ENCODE results near the gene HELB. TPM values are rescaled to one million over a fixed set of nuclear protein-coding genes. Genes with fewer than 3 reads are reported as not detected.

The HELB gene
- total and polyA plus RNA-seq, 2 of the 8 experiments (the other 6 are each of a cell fraction or from before 2014, with no cell fraction given) = 1.8 to 7.6 TPM

- TF ChIP-seq, protein P1, sequence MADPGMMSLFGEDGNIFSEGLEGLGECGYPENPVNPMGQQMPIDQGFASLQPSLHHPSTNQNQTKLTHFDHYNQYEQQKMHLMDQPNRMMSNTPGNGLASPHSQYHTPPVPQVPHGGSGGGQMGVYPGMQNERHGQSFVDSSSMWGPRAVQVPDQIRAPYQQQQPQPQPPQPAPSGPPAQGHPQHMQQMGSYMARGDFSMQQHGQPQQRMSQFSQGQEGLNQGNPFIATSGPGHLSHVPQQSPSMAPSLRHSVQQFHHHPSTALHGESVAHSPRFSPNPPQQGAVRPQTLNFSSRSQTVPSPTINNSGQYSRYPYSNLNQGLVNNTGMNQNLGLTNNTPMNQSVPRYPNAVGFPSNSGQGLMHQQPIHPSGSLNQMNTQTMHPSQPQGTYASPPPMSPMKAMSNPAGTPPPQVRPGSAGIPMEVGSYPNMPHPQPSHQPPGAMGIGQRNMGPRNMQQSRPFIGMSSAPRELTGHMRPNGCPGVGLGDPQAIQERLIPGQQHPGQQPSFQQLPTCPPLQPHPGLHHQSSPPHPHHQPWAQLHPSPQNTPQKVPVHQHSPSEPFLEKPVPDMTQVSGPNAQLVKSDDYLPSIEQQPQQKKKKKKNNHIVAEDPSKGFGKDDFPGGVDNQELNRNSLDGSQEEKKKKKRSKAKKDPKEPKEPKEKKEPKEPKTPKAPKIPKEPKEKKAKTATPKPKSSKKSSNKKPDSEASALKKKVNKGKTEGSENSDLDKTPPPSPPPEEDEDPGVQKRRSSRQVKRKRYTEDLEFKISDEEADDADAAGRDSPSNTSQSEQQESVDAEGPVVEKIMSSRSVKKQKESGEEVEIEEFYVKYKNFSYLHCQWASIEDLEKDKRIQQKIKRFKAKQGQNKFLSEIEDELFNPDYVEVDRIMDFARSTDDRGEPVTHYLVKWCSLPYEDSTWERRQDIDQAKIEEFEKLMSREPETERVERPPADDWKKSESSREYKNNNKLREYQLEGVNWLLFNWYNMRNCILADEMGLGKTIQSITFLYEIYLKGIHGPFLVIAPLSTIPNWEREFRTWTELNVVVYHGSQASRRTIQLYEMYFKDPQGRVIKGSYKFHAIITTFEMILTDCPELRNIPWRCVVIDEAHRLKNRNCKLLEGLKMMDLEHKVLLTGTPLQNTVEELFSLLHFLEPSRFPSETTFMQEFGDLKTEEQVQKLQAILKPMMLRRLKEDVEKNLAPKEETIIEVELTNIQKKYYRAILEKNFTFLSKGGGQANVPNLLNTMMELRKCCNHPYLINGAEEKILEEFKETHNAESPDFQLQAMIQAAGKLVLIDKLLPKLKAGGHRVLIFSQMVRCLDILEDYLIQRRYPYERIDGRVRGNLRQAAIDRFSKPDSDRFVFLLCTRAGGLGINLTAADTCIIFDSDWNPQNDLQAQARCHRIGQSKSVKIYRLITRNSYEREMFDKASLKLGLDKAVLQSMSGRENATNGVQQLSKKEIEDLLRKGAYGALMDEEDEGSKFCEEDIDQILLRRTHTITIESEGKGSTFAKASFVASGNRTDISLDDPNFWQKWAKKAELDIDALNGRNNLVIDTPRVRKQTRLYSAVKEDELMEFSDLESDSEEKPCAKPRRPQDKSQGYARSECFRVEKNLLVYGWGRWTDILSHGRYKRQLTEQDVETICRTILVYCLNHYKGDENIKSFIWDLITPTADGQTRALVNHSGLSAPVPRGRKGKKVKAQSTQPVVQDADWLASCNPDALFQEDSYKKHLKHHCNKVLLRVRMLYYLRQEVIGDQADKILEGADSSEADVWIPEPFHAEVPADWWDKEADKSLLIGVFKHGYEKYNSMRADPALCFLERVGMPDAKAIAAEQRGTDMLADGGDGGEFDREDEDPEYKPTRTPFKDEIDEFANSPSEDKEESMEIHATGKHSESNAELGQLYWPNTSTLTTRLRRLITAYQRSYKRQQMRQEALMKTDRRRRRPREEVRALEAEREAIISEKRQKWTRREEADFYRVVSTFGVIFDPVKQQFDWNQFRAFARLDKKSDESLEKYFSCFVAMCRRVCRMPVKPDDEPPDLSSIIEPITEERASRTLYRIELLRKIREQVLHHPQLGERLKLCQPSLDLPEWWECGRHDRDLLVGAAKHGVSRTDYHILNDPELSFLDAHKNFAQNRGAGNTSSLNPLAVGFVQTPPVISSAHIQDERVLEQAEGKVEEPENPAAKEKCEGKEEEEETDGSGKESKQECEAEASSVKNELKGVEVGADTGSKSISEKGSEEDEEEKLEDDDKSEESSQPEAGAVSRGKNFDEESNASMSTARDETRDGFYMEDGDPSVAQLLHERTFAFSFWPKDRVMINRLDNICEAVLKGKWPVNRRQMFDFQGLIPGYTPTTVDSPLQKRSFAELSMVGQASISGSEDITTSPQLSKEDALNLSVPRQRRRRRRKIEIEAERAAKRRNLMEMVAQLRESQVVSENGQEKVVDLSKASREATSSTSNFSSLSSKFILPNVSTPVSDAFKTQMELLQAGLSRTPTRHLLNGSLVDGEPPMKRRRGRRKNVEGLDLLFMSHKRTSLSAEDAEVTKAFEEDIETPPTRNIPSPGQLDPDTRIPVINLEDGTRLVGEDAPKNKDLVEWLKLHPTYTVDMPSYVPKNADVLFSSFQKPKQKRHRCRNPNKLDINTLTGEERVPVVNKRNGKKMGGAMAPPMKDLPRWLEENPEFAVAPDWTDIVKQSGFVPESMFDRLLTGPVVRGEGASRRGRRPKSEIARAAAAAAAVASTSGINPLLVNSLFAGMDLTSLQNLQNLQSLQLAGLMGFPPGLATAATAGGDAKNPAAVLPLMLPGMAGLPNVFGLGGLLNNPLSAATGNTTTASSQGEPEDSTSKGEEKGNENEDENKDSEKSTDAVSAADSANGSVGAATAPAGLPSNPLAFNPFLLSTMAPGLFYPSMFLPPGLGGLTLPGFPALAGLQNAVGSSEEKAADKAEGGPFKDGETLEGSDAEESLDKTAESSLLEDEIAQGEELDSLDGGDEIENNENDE (IDR thresholded peaks at IDR 0.05; ENCODE audit: insufficient replicate concordance, low read length) = no peak
- TF ChIP-seq SIX5 (IDR thresholded peaks at IDR 0.05; ENCODE audit: low read depth, low read length) (no peak), EP300 (IDR thresholded peaks at IDR 0.05; ENCODE audit: borderline replicate concordance in 1 of 2, low read depth in 2 of 2, low read length in 2 of 2) (no peak), CHD2 (IDR thresholded peaks at IDR 0.05; ENCODE audit: low read length) (no peak), KDM1A (IDR thresholded peaks at IDR 0.05; ENCODE audit: borderline replicate concordance, low read length) (no peak), POLR2A (IDR thresholded peaks at IDR 0.05; ENCODE audit: control extremely low read depth in 1 of 2, low read depth in 2 of 2, low read length in 2 of 2) (no peak), SUZ12 (IDR thresholded peaks at IDR 0.05; ENCODE audit: low read length) (no peak), SRF (IDR thresholded peaks at IDR 0.05; ENCODE audit: low read depth, low read length) (no peak), TCF12 (IDR thresholded peaks at IDR 0.05; ENCODE audit: low read depth, low read length) (no peak), ZNF274 (IDR thresholded peaks at IDR 0.05; ENCODE audit: borderline replicate concordance, extremely low read depth, low read length) (no peak), TAF1 (IDR thresholded peaks at IDR 0.05; ENCODE audit: low read depth, low read length) (no peak), SP4 (IDR thresholded peaks at IDR 0.05; ENCODE audit: low read length) (no peak), EGR1 (IDR thresholded peaks at IDR 0.05; ENCODE audit: borderline replicate concordance, low read depth, low read length) (no peak), ASH2L (IDR thresholded peaks at IDR 0.05; ENCODE audit: low read length) (no peak)
Observed at GRCh38 chr12:66331814-66332213, 29.5 kb downstream of the HELB start (continued).
